GM19351 (cell line): ENCODE measurements around the gene IRGC.
A peak's percentile ranks its signal among the peaks of the same experiment; 100 is the strongest.
"Not testable (repeated sequence)": the region's sequence is repeated elsewhere in the genome, so short reads cannot be mapped to it uniquely, and the experiment has no call there.

ENCODE experiments used
- ATAC-seq: cut with Tn5 transposase; IDR thresholded peaks from one replicate; pipeline ENCODE4 v1.9.1; 2021; ENCODE audit warnings: mild to moderate bottlenecking, moderate library complexity; ENCODE audit not compliant: unreplicated experiment

IRGC gene

GRCh38 chr19:43715776-43716175 is at the start of gene IRGC:
Gene IRGC (plus strand): TSS chr19:43716076. CDS start chr19:43718559, 2,483 bp downstream.
- no peak for ATAC-seq

GRCh38 chr19:43667126-43667875 is 48.6 kb upstream of the IRGC start:
- no peak for ATAC-seq

GRCh38 chr19:43667876-43668405 is 47.9 kb upstream of the IRGC start:
- no peak for ATAC-seq

GRCh38 chr19:43668406-43669109 is 47.3 kb upstream of the IRGC start:
- ATAC-seq, result peak; percentile 86

- ATAC-seq, result no peak
These were observed 43.7 kb upstream of the IRGC start for GRCh38 chr19:43672061-43672679.

GRCh38 chr19:43673637-43674036 is 42.2 kb upstream of the IRGC start:
- ATAC-seq, result no peak

- ATAC-seq, result no peak
These were observed 41.7 kb upstream of the IRGC start for GRCh38 chr19:43674183-43674582.

- no peak for ATAC-seq
These were observed 41.3 kb upstream of the IRGC start for GRCh38 chr19:43674596-43674995.

GRCh38 chr19:43675269-43675879 is 40.5 kb upstream of the IRGC start:
- peak; percentile 51 for ATAC-seq

- no peak for ATAC-seq
These were observed 40.0 kb upstream of the IRGC start for GRCh38 chr19:43675906-43676305.

- ATAC-seq, result no peak
These were observed 37.2 kb upstream of the IRGC start for GRCh38 chr19:43678512-43679261.

GRCh38 chr19:43681821-43682220 is 34.1 kb upstream of the IRGC start:
- ATAC-seq, result no peak

- not testable (repeated sequence) for ATAC-seq
These were observed 33.6 kb upstream of the IRGC start for GRCh38 chr19:43682269-43682668.

- no peak for ATAC-seq
These were observed 32.8 kb upstream of the IRGC start for GRCh38 chr19:43682824-43683661.

GRCh38 chr19:43683905-43684304 is 32.0 kb upstream of the IRGC start:
- ATAC-seq, result no peak

- ATAC-seq, result no peak
These were observed 31.6 kb upstream of the IRGC start for GRCh38 chr19:43684326-43684725.

GRCh38 chr19:43687660-43687997 is 28.2 kb upstream of the IRGC start:
- no peak for ATAC-seq

GRCh38 chr19:43688059-43688701 is 27.7 kb upstream of the IRGC start:
- ATAC-seq, result no peak

- no peak for ATAC-seq
These were observed 25.4 kb upstream of the IRGC start for GRCh38 chr19:43690444-43690843.
